HG03520 (cell line): ENCODE measurements around the gene AFAP1L2.
A peak's percentile ranks its signal among the peaks of the same experiment; 100 is the strongest.

Experiments
- ATAC-seq: cut with Tn5 transposase; IDR thresholded peaks from one replicate; pipeline ENCODE4 v1.9.1; 2021; ENCODE audit warnings: mild to moderate bottlenecking, moderate library complexity; ENCODE audit not compliant: unreplicated experiment

Gene AFAP1L2

GRCh38 chr10:114316744-114317143 is 87.6 kb downstream of the AFAP1L2 start:
- no peak for ATAC-seq

GRCh38 chr10:114315566-114316420 is 88.5 kb downstream of the AFAP1L2 start:
- no peak for ATAC-seq

DNA sequence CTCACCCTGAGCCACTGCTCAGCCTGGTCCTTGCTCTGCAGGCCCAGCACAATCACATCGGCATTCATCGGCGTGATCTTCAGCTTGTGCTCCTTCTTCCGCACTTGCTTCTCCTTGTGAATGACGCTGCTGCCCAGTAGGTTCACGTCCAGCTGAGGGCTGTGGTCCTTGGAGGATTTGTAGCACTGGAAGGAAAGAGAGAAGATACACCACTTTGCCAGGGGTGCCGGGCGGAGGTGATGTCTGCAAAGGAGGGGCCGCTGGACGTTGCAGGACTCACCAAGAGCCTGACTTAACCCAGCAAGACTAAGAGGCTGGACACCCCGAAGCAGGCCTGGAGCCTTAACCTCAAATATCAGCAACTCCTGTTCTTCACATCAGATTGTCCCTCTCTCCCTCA is 90.4 kb downstream of the AFAP1L2 start:
- no peak for ATAC-seq

DNA sequence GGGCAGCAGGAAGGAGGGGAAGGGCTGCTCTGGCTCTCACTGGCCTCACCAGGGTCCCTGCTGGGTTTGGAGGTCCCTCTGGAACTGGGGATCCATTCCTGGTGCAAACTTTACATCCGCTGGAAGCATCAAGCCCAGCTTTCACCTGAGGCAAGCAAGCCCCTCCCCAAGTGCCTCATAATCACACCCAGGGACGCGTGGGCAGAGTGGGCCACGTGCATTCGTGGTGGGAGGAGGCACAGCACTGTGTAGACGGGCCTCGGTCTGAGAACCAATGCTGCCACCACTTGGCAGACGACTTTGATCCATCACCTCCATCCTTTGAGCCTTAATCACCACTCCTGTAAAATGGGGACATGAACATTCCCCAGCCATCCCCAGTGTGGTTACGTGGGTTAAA is 91.2 kb downstream of the AFAP1L2 start:
- no peak for ATAC-seq

DNA sequence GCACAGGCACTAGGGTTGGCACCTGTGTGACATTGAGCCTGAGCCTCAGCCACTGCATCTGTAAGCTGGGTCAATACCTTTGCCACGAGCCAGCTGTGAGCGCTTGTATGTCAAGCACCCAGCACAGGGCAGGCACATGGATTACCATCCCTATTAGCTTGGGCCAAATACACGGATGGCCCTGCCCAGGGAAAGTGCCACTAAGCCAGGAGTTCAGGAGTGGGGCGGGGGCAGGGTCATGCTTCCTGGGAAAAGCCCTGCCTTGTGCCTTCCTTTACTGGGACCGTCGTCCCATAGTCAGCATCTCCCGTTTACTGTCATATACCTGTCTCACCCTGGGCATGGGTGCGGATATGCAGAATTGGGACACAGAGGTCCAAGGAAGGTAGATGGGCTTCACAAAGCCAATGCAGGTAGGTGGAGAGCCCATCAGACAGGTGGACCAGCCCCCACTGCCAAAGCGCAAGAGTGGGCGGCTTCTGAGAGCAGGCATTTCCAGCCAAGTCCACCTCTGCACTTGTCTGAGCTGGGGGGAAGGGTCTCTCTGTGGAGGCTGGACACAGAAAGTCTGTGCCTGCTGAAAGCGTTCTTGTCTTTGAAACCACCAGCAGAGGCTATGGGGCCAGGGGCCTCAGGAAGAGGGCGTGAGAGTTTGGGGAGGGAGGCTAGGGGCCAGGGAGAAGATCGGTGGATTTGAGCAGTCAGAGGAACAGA is 92.6 kb downstream of the AFAP1L2 start:
- ATAC-seq: no peak

DNA sequence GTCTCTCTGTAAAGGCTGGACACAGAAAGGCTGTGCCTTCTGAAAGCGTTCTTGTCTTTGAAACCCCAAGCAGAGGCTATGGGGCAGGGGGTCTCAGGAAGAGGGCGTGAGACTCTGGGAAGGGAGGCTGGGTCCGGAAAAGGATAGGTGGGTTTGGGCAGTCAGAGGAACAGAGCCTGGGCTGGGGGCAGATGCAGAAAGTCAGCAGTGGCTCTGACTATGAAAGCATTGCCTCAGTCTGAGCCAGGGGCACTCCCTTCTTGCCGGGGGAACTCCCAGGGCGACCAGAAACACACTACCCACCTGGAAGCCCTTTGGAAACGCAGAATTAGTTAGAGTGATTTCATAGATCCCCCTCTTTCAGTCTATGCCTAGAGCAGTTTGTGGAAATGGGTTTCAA is 93.3 kb downstream of the AFAP1L2 start:
- no peak for ATAC-seq

DNA sequence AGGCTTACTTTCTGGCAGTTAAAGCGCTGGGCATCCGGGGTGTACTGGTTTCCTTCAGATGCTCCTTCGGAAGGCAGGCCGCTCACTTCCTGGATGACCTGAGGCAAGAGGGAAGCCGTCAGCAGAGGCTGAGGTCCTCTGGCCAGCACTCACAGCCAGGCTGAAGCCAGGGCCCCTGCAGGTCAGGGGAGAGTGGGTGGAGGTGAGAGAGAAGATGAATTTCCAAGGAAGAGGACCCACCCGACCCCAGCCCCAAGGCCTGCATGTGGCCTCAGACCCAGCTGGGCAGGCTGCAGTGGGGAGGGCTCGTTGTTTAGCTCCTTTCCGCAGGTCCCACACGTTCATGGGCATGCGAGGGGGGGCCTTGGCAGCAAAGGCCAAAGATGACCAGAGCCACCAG is 94.0 kb downstream of the AFAP1L2 start:
- ATAC-seq: no peak

DNA sequence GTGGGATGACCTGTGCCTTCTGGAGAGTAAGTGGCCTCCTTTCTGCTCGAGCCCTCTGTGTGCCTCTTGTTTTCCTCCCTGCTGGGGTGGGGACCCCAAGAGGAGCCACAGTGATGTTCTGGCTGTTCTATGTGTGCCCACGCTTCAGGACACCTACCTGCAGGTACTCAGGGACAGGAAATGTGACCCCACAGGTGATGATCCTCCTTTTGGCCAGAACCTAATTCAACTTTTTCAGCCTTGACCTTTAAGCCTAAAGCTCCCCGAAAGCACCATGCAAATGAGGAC is 95.0 kb downstream of the AFAP1L2 start:
- no peak for ATAC-seq

DNA sequence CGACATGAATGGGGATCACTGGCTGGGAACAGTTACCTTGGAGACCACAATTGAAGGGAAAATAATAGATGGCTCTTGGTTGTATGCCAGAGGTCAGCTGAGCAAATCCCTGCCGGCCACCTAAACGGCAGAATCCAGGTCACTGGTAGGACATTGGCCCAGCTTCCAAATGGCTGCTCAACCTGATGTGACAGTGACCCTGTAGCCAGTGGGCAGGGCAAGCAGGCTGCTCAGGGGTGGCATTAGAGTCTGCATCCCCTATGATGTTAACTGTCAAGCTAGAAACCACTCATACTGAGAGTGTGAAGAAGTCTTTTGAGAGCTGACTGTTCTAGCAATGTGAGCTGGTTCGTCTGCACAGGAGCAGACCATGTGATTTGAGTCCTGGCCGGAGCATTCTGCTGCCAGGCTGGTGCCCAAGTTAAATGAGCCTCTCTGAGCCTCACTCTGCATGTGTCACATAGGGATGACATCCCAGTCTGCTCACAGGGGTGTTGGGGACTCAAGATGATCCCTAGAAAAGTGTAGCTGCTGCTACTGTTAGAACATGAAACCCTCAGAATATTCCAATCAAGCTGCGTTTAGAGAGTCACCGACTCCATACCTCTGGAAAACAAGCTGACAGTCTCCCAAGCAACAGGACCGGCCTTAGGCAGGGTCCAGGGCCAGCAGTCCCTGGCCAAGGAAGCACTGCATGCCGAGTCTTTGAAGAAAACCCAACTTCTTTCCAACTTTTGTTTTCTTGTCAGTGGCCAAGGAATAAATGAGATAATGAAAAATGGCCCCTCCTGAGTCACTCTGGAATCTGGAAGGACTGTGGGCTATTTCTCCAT is 95.6 kb downstream of the AFAP1L2 start:
- no peak for ATAC-seq

GRCh38 chr10:114307731-114308130 is 96.6 kb downstream of the AFAP1L2 start:
- ATAC-seq: no peak

GRCh38 chr10:114306116-114306973 is 98.0 kb downstream of the AFAP1L2 start:
- ATAC-seq: no peak

DNA sequence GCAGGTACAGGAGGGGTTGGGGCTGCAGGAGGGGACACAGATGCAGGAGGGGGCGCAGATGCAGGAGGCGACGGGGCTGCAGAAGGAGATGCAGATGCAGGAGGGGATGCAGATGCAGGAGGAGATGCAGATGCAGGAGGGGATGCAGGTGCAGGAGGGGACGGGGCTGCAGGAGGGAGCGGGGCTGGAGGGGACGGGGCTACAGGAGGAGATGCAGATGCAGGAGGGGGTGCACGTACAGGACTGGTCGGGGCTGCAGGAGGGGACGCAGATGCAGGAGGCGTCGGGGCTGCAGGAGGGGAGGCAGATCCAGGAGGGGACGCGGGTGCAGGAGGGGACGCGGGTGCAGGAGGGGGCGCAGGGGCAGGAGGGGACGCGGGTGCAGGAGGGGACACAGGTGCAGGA is 98.8 kb downstream of the AFAP1L2 start:
- ATAC-seq: no peak

DNA sequence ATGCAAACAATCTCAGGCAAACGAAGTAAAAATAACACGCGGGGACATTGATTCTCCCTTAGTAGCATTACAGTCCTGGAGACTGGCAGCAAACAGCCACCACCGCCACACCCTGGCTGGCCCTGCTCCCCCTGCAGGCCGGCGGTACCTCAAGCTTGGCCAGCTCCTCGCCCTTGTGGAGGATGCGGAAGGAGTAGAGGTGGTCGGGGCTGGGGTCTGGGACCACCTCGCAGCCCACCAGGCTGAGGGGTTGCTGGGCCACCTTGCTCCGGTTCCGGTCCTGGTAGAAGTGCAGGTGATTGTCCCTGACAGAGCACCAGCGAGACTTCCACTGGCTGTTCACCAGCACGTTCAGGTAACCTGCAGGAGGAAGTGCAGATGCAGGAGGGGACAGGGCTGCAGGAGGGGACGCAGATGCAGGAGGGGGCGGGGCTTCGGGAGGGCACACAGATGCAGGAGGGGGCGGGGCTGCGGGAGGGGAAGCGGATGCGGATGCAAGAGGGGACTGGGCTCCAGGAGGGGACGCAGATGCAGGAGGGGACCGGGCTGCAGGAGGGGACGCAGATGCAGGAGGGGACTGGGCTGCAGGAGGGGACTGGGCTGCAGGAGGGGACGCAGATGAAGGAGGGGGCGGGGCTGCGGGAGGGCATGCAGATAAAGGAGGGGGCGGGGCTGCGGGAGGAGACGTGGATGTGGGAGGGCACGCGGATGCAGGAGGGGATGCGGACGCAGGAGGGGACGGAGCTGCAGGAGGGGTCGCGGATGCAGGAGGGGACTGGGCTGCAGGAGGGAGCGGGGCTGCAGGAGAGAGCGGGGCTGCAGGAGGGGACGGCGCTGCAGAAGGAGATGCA is 99.5 kb downstream of the AFAP1L2 start:
- peak; percentile 56 for ATAC-seq

DNA sequence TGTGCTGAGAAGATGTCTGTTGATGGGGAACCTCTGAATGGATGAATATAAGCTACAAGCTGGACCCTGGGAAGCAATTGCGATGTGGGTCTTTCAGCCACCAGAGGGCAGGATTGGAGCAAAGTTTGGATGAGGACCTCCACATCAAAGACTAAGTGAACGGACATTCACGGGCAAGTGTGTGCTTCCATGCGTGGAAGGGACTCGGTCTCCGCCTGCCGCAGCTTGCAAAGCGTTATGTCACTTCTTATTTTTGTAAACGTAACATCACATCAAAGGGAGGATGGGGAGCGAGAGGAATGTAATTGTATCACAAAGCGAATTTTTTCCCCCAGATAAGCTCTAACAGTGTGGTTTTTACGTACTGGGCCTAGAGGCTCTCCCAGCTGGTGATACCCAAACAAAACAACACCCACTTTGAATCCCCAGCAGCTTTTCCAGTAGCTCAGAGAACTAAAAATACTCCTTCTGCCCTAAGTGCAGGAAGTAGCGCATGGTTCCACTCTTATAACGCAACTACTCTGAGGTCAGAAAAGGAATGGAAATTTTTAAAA is 100.2 kb downstream of the AFAP1L2 start:
- ATAC-seq: peak; percentile 63

DNA sequence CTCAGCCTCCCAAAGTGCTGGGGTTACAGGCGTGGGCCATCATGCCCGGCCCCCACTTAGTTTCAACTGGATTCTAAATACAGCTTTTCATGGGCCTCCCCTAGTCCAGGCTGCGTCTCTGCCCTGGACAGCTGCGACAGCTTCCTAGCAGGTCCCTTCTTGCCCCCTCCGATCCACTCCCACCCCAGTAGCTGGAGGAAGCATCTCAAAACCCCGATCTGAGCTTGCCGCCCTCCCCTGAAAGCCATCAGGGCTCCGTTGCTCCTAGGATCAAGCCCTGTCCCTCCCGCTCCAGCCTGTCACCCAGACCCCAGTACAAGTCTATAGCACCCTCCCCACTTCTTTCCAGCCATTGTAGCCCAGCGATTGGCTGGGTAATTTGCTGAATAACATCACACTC is 100.7 kb downstream of the AFAP1L2 start:
- peak; percentile 7 for ATAC-seq

GRCh38 chr10:114301951-114302710 is 102.2 kb downstream of the AFAP1L2 start:
- no peak for ATAC-seq

GRCh38 chr10:114301177-114301576 is 103.1 kb downstream of the AFAP1L2 start:
- ATAC-seq: no peak

GRCh38 chr10:114300036-114300645 is 104.2 kb downstream of the AFAP1L2 start:
- no peak for ATAC-seq
